Neural cell (in vitro differentiated cells): ENCODE results near the gene FTSJ3. TPM values are rescaled to one million over a fixed set of nuclear protein-coding genes. Genes with fewer than 3 reads are reported as not detected.

Experiments used
- H2AFZ ChIP-seq: fragments of 200-600, 300-800 bp; sonication (generic), shearing (Covaris generic); 2 replicates; pipeline ENCODE4 v1.6.0; 2014; ENCODE audit warnings: low read depth, mild to moderate bottlenecking, antibody characterized with exemption, low read length, moderate library complexity
- H3F3A ChIP-seq: fragments of 200-600 bp; shearing (Covaris generic); 2 replicates; pipeline ENCODE4 v1.6.1; 2016; ENCODE audit warnings: mild to moderate bottlenecking, moderate library complexity, mixed read lengths, antibody characterized with exemption, low read length; ENCODE audit not compliant: insufficient read depth, poor library complexity, severe bottlenecking
- H3K27ac ChIP-seq: fragments of 200-600, 300-800 bp; sonication (generic), shearing (Covaris generic); 2 replicates; pipeline ENCODE4 v1.5.1; 2014; ENCODE audit warnings: mild to moderate bottlenecking, low read length, moderate library complexity
- H3K27me3 ChIP-seq: fragments of 300-800, 200-600 bp; sonication (generic), shearing (Covaris generic); 2 replicates; pipeline ENCODE4 v1.6.0; 2014; ENCODE audit warnings: mild to moderate bottlenecking, low read depth, low read length, moderate library complexity; ENCODE audit not compliant: insufficient read depth
- H3K36me3 ChIP-seq: fragments of 300-800, 200-600 bp; sonication (generic), shearing (Covaris generic); 2 replicates; pipeline ENCODE4 v1.5.1; 2014; ENCODE audit warnings: mild to moderate bottlenecking, antibody characterized with exemption, low read length, moderate library complexity; ENCODE audit not compliant: insufficient read depth
- H3K4me2 ChIP-seq: fragments of 300-800, 200-600 bp; sonication (generic), shearing (Covaris generic); 2 replicates; pipeline ENCODE4 v1.6.0; 2014; ENCODE audit warnings: mild to moderate bottlenecking, low read length
- H3K4me3 ChIP-seq: fragments of 300-800, 200-600 bp; sonication (generic), shearing (Covaris generic); 2 replicates; pipeline ENCODE4 v1.5.1; 2014; ENCODE audit warnings: mild to moderate bottlenecking, low read length, moderate library complexity
- H3K79me2 ChIP-seq: fragments of 200-600 bp; shearing (Covaris generic); replicated peaks from 2 replicates; pipeline ENCODE4 v1.6.0; 2014; ENCODE audit warnings: mild to moderate bottlenecking, low read length, moderate library complexity; ENCODE audit not compliant: insufficient read depth
- H3K9ac ChIP-seq: fragments of 300-800, 200-600 bp; sonication (generic), shearing (Covaris generic); 2 replicates; pipeline ENCODE4 v1.6.1; 2016; ENCODE audit warnings: mild to moderate bottlenecking, low read length, mixed read lengths
- H3K9me2 ChIP-seq: fragments of 200-600 bp; shearing (Covaris generic); 2 replicates; pipeline ENCODE4 v1.6.1; 2016; ENCODE audit warnings: mild to moderate bottlenecking, low read length, mixed read lengths; ENCODE audit not compliant: insufficient read depth
- H3K9me3 ChIP-seq: fragments of 200-600, 300-800 bp; sonication (generic), shearing (Covaris generic); 2 replicates; pipeline ENCODE4 v1.6.1; 2016; ENCODE audit warnings: mild to moderate bottlenecking, mixed run types, low read length, moderate library complexity, mixed read lengths
- H4K20me1 ChIP-seq: fragments of 200-600 bp; shearing (Covaris generic); 2 replicates; pipeline ENCODE4 v1.6.1; 2016; ENCODE audit warnings: mild to moderate bottlenecking, mixed run types; ENCODE audit not compliant: insufficient read depth
- CTCF ChIP-seq: fragments of 450-650 bp; IDR thresholded peaks from 2 replicates; pipeline ENCODE4 v1.5.1; 2014; ENCODE audit warnings: antibody characterized with exemption, mild to moderate bottlenecking, moderate library complexity; ENCODE audit not compliant: poor library complexity, severe bottlenecking
- EP300 ChIP-seq: fragments of 450-650 bp; conservative IDR thresholded peaks from 2 replicates; pipeline ENCODE4 v1.6.1; 2014; ENCODE audit warnings: antibody characterized with exemption, mild to moderate bottlenecking, moderate library complexity; ENCODE audit not compliant: poor library complexity, severe bottlenecking
- EZH2 ChIP-seq: fragments of 200-600, 300-800 bp; shearing (Covaris generic), sonication (generic); IDR thresholded peaks from 2 replicates; pipeline ENCODE4 v1.6.1; 2014; ENCODE audit warnings: antibody characterized with exemption, low read length, borderline replicate concordance, mild to moderate bottlenecking; ENCODE audit not compliant: insufficient read depth, poor library complexity, severe bottlenecking
- MXI1 ChIP-seq: fragments of 450-650 bp; conservative IDR thresholded peaks from 2 replicates; pipeline ENCODE4 v1.6.1; 2014; ENCODE audit warnings: antibody characterized with exemption, mild to moderate bottlenecking; ENCODE audit not compliant: poor library complexity, severe bottlenecking
- POLR2AphosphoS5 ChIP-seq: IDR thresholded peaks from 2 replicates; pipeline ENCODE4 v1.6.1; 2012
- RAD21 ChIP-seq: fragments of 450-650 bp; conservative IDR thresholded peaks from 2 replicates; pipeline ENCODE4 v1.6.1; 2014; ENCODE audit warnings: antibody characterized with exemption, mild to moderate bottlenecking, moderate library complexity
- REST ChIP-seq: IDR thresholded peaks from 2 replicates; pipeline ENCODE4 v1.6.1; 2012; ENCODE audit warnings: borderline replicate concordance
- SMC3 ChIP-seq: fragments of 450-650 bp; conservative IDR thresholded peaks from 2 replicates; pipeline ENCODE4 v1.6.1; 2014; ENCODE audit warnings: antibody characterized with exemption, mild to moderate bottlenecking, moderate library complexity; ENCODE audit not compliant: poor library complexity
- TAF1 ChIP-seq: IDR thresholded peaks from 2 replicates; pipeline ENCODE4 v1.6.1; 2012; ENCODE audit warnings: low read depth
- polyA plus RNA-seq: library from polyadenylated mRNA; depleted of rRNA; stranded (reverse); fragments of >200 nt; gene quantifications from 2 replicates; pipeline ENCODE4 v1.2.3, GENCODE V29; 2014

FTSJ3 gene
- polyA plus RNA-seq, 1 donor from 2014 or later: 23.2 TPM

GRCh38 chr17:63772801-63773271 is 54.6 kb downstream of the FTSJ3 start:
- peak overlapping the region; percentile 21 for H3K4me2 ChIP-seq
- peak overlapping the region; percentile 80 for H3K4me3 ChIP-seq
- no peak for TF ChIP-seq REST
- no peak for TF ChIP-seq EZH2
- no peak for TF ChIP-seq MXI1
- TF ChIP-seq POLR2AphosphoS5: no peak
- TF ChIP-seq TAF1: no peak
- no peak for TF ChIP-seq SMC3
- TF ChIP-seq EP300: no peak
- TF ChIP-seq CTCF: no peak
- TF ChIP-seq RAD21: no peak
- H3K27me3 ChIP-seq: no peaks in the 10 kb centered on the region
- peak overlapping the region; percentile 88 for H3K27ac ChIP-seq
- H3K9me2 ChIP-seq: no peaks in the 10 kb centered on the region
- H2AFZ ChIP-seq: peak overlapping the region; percentile 36
- H3K79me2 ChIP-seq: peaks cover 68% of the 10 kb centered on the region
- H3F3A ChIP-seq: no peaks in the 10 kb centered on the region
- H3K9me3 ChIP-seq: no peaks in the 10 kb centered on the region
- H3K9ac ChIP-seq: peak overlapping the region; percentile 89
- H4K20me1 ChIP-seq: peaks cover 16% of the 10 kb centered on the region
- H3K36me3 ChIP-seq: no peaks in the 10 kb centered on the region

Other genes with a start within 250 kb of the FTSJ3 start
- gene TACO1, start 226.8 kb downstream of the FTSJ3 start, polyA plus RNA-seq: 15.8 and 16.2 TPM in 2 replicates
- 16.6 and 24.5 TPM in 2 replicates for gene MAP3K3, start 205.2 kb downstream of the FTSJ3 start, polyA plus RNA-seq
- gene LIMD2, start 127.5 kb downstream of the FTSJ3 start, polyA plus RNA-seq: 116 and 132 TPM in 2 replicates
- gene STRADA, start 85.9 kb downstream of the FTSJ3 start, polyA plus RNA-seq: 15.6 and 18.4 TPM in 2 replicates
- 47.2 and 49.3 TPM in 2 replicates for gene CCDC47, start 54.1 kb downstream of the FTSJ3 start, polyA plus RNA-seq
- 114 and 115 TPM in 2 replicates for gene DDX42, start 53.5 kb downstream of the FTSJ3 start, polyA plus RNA-seq
- 63.1 and 69.5 TPM in 2 replicates for gene PSMC5, start 232 bp downstream of the FTSJ3 start, polyA plus RNA-seq
- 24.0 and 33.2 TPM in 2 replicates for gene SMARCD2, start 15.0 kb upstream of the FTSJ3 start, polyA plus RNA-seq
- not detected in 2 replicates for gene CSH2, start 46.0 kb upstream of the FTSJ3 start, polyA plus RNA-seq
- not detected in 2 replicates for gene GH2, start 54.3 kb upstream of the FTSJ3 start, polyA plus RNA-seq
- not detected in 2 replicates for gene CSH1, start 68.9 kb upstream of the FTSJ3 start, polyA plus RNA-seq
- gene CSHL1, start 83.6 kb upstream of the FTSJ3 start, polyA plus RNA-seq: not detected in 2 replicates
- not detected in 2 replicates for gene GH1, start 91.2 kb upstream of the FTSJ3 start, polyA plus RNA-seq
- gene CD79B, start 104.7 kb upstream of the FTSJ3 start, polyA plus RNA-seq: not detected in 2 replicates
- not detected in 2 replicates for gene SCN4A, start 145.3 kb upstream of the FTSJ3 start, polyA plus RNA-seq
- 2.8 and 3.8 TPM in 2 replicates for gene PRR29, start 170.7 kb upstream of the FTSJ3 start, polyA plus RNA-seq
- gene ICAM2, start 193.0 kb upstream of the FTSJ3 start, polyA plus RNA-seq: not detected in 2 replicates